HFF-Myc (cell line): ENCODE measurements around the gene CELA2B.

Experiments
- DNase-seq: peaks from one replicate; pipeline ENCODE4 v3.0.0-alpha.2; 2011; ENCODE audit warnings: low read depth; ENCODE audit errors: extremely low read depth
- H3K4me3 ChIP-seq: replicated peaks from 2 replicates; pipeline ENCODE4 v1.5.1; 2011; ENCODE audit warnings: low read depth, mild to moderate bottlenecking, control low read depth, low read length
- CTCF ChIP-seq: IDR thresholded peaks from 2 replicates; pipeline ENCODE4 v1.5.1; 2012; ENCODE audit warnings: mild to moderate bottlenecking, low read depth, low read length, control low read depth; ENCODE audit errors: missing control alignments

CELA2B gene

GRCh38 chr1:15500184-15501178, 24.6 kb downstream of the CELA2B start:
- H3K4me3 ChIP-seq: no peak overlapping the region
- TF ChIP-seq CTCF: no peak
- DNase-seq: no peak

- DNase-seq: no peak
- TF ChIP-seq CTCF: peak; percentile 83
- no peak overlapping the region for H3K4me3 ChIP-seq
Measured at GRCh38 chr1:15501208-15502032, 25.5 kb downstream of the CELA2B start.

- H3K4me3 ChIP-seq: no peak overlapping the region
- TF ChIP-seq CTCF: no peak
- DNase-seq: no peak
Measured at GRCh38 chr1:15504436-15504835, 28.5 kb downstream of the CELA2B start.

GRCh38 chr1:15506831-15507230, 30.9 kb downstream of the CELA2B start:
- DNase-seq: no peak
- H3K4me3 ChIP-seq: no peak overlapping the region
- no peak for TF ChIP-seq CTCF

GRCh38 chr1:15507278-15507677, 31.4 kb downstream of the CELA2B start:
- H3K4me3 ChIP-seq: no peak overlapping the region
- no peak for DNase-seq
- TF ChIP-seq CTCF: no peak

GRCh38 chr1:15508700-15509487, 33.0 kb downstream of the CELA2B start:
- TF ChIP-seq CTCF: no peak
- H3K4me3 ChIP-seq: no peak overlapping the region
- no peak for DNase-seq
